ENCODE results near the gene LMNB1. TPM values are rescaled to one million over a fixed set of nuclear protein-coding genes. Genes with fewer than 3 reads are reported as not detected.
A peak's percentile ranks its signal among the peaks of the same experiment; 100 is the strongest.

LMNB1 gene
- total RNA-seq, 2 donors from 2014 or later = 185 to 205 TPM

GRCh38 chr5:126847826-126848251, 70.9 kb downstream of the LMNB1 start:
- Mint-ChIP-seq H3K4me1 (peaks cover 83% of the 10 kb centered on the region), H3K4me3 (no peak overlapping the region), H3K36me3 (ENCODE audit: low read depth) (peaks cover 7% of the 10 kb centered on the region), H3K27ac (peak overlapping the region; percentile 32), H3K9me3 (no peaks in the 10 kb centered on the region), H3K27me3 (ENCODE audit: insufficient read depth) (no peaks in the 10 kb centered on the region)
- Histone ChIP-seq H3K9ac (ENCODE audit: extremely low read depth, low read length, poor library complexity, severe bottlenecking) (no peak overlapping the region), H3K4me1 (ENCODE audit: control insufficient read depth, insufficient read depth, low read length) (peaks cover 26% of the 10 kb centered on the region), H3K9me3 (ENCODE audit: control insufficient read depth, low read length) (no peaks in the 10 kb centered on the region), H3K27me3 (ENCODE audit: control insufficient read depth, insufficient read depth, low read length, poor library complexity, severe bottlenecking) (no peaks in the 10 kb centered on the region), H3K4me3 (ENCODE audit: low read length) (no peak overlapping the region), H3K27ac (ENCODE audit: low read depth, low read length) (no peak overlapping the region), H3K36me3 (ENCODE audit: control insufficient read depth, insufficient read depth, low read length) (no peaks in the 10 kb centered on the region)
- TF ChIP-seq CTCF (conservative IDR thresholded peaks at IDR 0.05) = no peak
- WGBS, 2 experiments (ENCODE audit: insufficient coverage in 1 of 2, insufficient read length in 1 of 2) = 77 to 84% methylated on average over 2 to 3 of the region's 3 CpGs
- DNase-seq = peak; percentile 52

GRCh38 chr5:126848253-126848652, 71.3 kb downstream of the LMNB1 start:
- no peak for TF ChIP-seq CTCF (conservative IDR thresholded peaks at IDR 0.05)
- 89 to 93% methylated on average over 3 to 8 of the region's 8 CpGs for WGBS, 2 experiments (ENCODE audit: insufficient coverage in 1 of 2, insufficient read length in 1 of 2)
- H3K4me1 Mint-ChIP-seq = peaks cover 83% of the 10 kb centered on the region
- no peak overlapping the region for H3K27ac Mint-ChIP-seq
- H3K9me3 ChIP-seq (ENCODE audit: control insufficient read depth, low read length) = no peaks in the 10 kb centered on the region
- peak; percentile 41 for DNase-seq
- H3K4me1 ChIP-seq (ENCODE audit: control insufficient read depth, insufficient read depth, low read length) = peaks cover 26% of the 10 kb centered on the region
- no peaks in the 10 kb centered on the region for H3K27me3 Mint-ChIP-seq (ENCODE audit: insufficient read depth)
- no peaks in the 10 kb centered on the region for H3K27me3 ChIP-seq (ENCODE audit: control insufficient read depth, insufficient read depth, low read length, poor library complexity, severe bottlenecking)
- peaks cover 11% of the 10 kb centered on the region for H3K36me3 Mint-ChIP-seq (ENCODE audit: low read depth)
- H3K9ac ChIP-seq (ENCODE audit: extremely low read depth, low read length, poor library complexity, severe bottlenecking) = no peak overlapping the region
- H3K4me3 Mint-ChIP-seq = no peak overlapping the region
- no peak overlapping the region for H3K4me3 ChIP-seq (ENCODE audit: low read length)
- no peak overlapping the region for H3K27ac ChIP-seq (ENCODE audit: low read depth, low read length)
- H3K9me3 Mint-ChIP-seq = peaks cover 2% of the 10 kb centered on the region
- H3K36me3 ChIP-seq (ENCODE audit: control insufficient read depth, insufficient read depth, low read length) = no peaks in the 10 kb centered on the region

GRCh38 chr5:126849101-126849678, 72.3 kb downstream of the LMNB1 start:
- Mint-ChIP-seq H3K36me3 (ENCODE audit: low read depth) (peaks cover 19% of the 10 kb centered on the region), H3K27ac (no peak overlapping the region), H3K9me3 (peaks cover 11% of the 10 kb centered on the region), H3K27me3 (ENCODE audit: insufficient read depth) (no peaks in the 10 kb centered on the region), H3K4me1 (peaks cover 75% of the 10 kb centered on the region), H3K4me3 (no peak overlapping the region)
- Histone ChIP-seq H3K9ac (ENCODE audit: extremely low read depth, low read length, poor library complexity, severe bottlenecking) (no peak overlapping the region), H3K4me3 (ENCODE audit: low read length) (no peak overlapping the region), H3K36me3 (ENCODE audit: control insufficient read depth, insufficient read depth, low read length) (peaks cover 6% of the 10 kb centered on the region), H3K27me3 (ENCODE audit: control insufficient read depth, insufficient read depth, low read length, poor library complexity, severe bottlenecking) (no peaks in the 10 kb centered on the region), H3K4me1 (ENCODE audit: control insufficient read depth, insufficient read depth, low read length) (peaks cover 26% of the 10 kb centered on the region), H3K27ac (ENCODE audit: low read depth, low read length) (no peak overlapping the region), H3K9me3 (ENCODE audit: control insufficient read depth, low read length) (no peaks in the 10 kb centered on the region)
- WGBS, 2 experiments (ENCODE audit: insufficient coverage in 1 of 2, insufficient read length in 1 of 2) = 85 to 92% methylated on average over 2 to 3 of the region's 3 CpGs
- DNase-seq = peak; percentile 34
- no peak for TF ChIP-seq CTCF (conservative IDR thresholded peaks at IDR 0.05)
